Mesendoderm (in vitro differentiated cells): ENCODE measurements around the gene ALPP.
"Not testable (repeated sequence)": the region's sequence is repeated elsewhere in the genome, so short reads cannot be mapped to it uniquely, and the experiment has no call there.

Source experiments
- DNase-seq: peaks from one replicate; pipeline ENCODE4 v3.0.0; 2013
- H2AK5ac ChIP-seq: 2 replicates; pipeline ENCODE4 v1.6.1; 2013; ENCODE audit warnings: low read length, inconsistent platforms
- H2BK120ac ChIP-seq: 2 replicates; pipeline ENCODE4 v1.6.1; 2013; ENCODE audit warnings: low read depth, mild to moderate bottlenecking, low read length, moderate library complexity, mixed read lengths
- H2BK15ac ChIP-seq: replicated peaks from 2 replicates; pipeline ENCODE4 v1.6.1; 2013; ENCODE audit warnings: low read depth, mild to moderate bottlenecking, moderate library complexity
- H2BK5ac ChIP-seq: 2 replicates; pipeline ENCODE4 v1.6.1; 2013; ENCODE audit warnings: low read length, inconsistent platforms
- H3K18ac ChIP-seq: 2 replicates; pipeline ENCODE4 v1.6.1; 2013; ENCODE audit warnings: mild to moderate bottlenecking, low read length, mixed read lengths
- H3K23ac ChIP-seq: one replicate; pipeline ENCODE4 v1.6.1; 2013; ENCODE audit warnings: low read length
- H3K27ac ChIP-seq: 2 replicates; pipeline ENCODE4 v1.5.1; 2013; ENCODE audit warnings: low read depth, mild to moderate bottlenecking, inconsistent platforms, low read length, moderate library complexity
- H3K27me3 ChIP-seq: 2 replicates; pipeline ENCODE4 v1.6.1; 2013; ENCODE audit warnings: low read length, control low read depth, mild to moderate bottlenecking, inconsistent platforms; ENCODE audit not compliant: insufficient read depth, poor library complexity
- H3K36me3 ChIP-seq: 2 replicates; pipeline ENCODE4 v1.6.1; 2013; ENCODE audit warnings: low read length, inconsistent platforms; ENCODE audit not compliant: control insufficient read depth, insufficient read depth
- H3K4ac ChIP-seq: one replicate; pipeline ENCODE4 v1.6.1; 2013; ENCODE audit warnings: low read depth, mild to moderate bottlenecking, low read length, moderate library complexity
- H3K4me1 ChIP-seq: 2 replicates; pipeline ENCODE4 v1.6.1; 2013; ENCODE audit warnings: low read depth, low read length, inconsistent platforms; ENCODE audit not compliant: control insufficient read depth
- H3K4me2 ChIP-seq: 2 replicates; pipeline ENCODE4 v1.6.1; 2013; ENCODE audit warnings: low read length
- H3K4me3 ChIP-seq: 2 replicates; pipeline ENCODE4 v1.5.1; 2013; ENCODE audit warnings: mild to moderate bottlenecking, low read length
- H3K56ac ChIP-seq: one replicate; pipeline ENCODE4 v1.6.1; 2013; ENCODE audit warnings: low read length
- H3K79me1 ChIP-seq: 2 replicates; pipeline ENCODE4 v1.6.1; 2013; ENCODE audit warnings: low read length, inconsistent platforms
- H3K79me2 ChIP-seq: 2 replicates; pipeline ENCODE4 v1.6.1; 2013; ENCODE audit warnings: mild to moderate bottlenecking, low read length; ENCODE audit not compliant: control insufficient read depth, insufficient read depth
- H3K9ac ChIP-seq: 2 replicates; pipeline ENCODE4 v1.6.1; 2013; ENCODE audit warnings: low read length, inconsistent platforms
- H4K5ac ChIP-seq: one replicate; pipeline ENCODE4 v1.6.1; 2013; ENCODE audit warnings: low read length
- H4K8ac ChIP-seq: one replicate; pipeline ENCODE4 v1.6.1; 2013; ENCODE audit warnings: low read depth, mild to moderate bottlenecking, control low read depth, low read length, moderate library complexity
- WGBS: extraction: QIAGEN DNeasy Blood & Tissue Kit; methylation state at CpG from one replicate; pipeline ENCODE4 v1.1.7; 2013; ENCODE audit warnings: low lambda C conversion rate, missing lambda C conversion rate; ENCODE audit not compliant: insufficient coverage; ENCODE audit errors: extremely low coverage; 5-methylcytosine and 5-hydroxymethylcytosine counted together

Gene ALPP

DNA sequence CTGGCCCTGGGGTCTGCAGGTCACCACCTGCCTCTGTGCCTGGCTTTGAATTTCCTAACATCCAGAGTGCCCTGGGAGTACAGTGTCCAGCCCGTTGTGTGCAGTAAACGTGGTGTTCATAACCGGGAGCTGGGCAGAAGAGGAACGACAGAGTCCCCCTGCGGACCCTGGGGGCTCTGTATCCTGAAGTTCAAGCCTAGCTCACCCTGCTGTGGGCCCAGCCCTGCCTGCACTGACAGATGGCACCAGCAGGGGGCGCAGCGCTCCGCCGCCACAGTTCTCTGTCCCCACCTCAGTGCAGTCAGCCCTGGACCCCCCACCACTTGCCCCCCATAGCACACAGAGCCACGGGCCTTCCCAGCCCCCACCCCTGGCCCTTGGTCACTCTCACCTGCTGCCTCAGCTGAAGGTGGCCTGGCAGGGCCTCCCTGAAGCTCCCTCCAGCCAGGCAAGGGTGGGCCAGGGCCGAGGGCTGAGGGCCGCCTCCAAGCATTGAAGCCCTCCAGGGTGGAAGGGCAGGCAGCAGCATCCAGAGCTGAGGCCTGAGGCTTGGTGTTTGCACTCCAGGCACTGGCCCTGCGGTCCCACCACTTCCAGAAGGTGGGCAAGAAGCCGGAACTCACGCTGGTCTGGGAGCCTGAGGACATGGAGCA lies 43.2 kb upstream of the ALPP start:
- H2AK5ac ChIP-seq, H3K23ac ChIP-seq, H2BK5ac ChIP-seq, H3K27me3 ChIP-seq, H2BK120ac ChIP-seq, H3K18ac ChIP-seq, H3K79me1 ChIP-seq, H4K5ac ChIP-seq, H3K4ac ChIP-seq, H3K79me2 ChIP-seq, H2BK15ac ChIP-seq, H3K4me2 ChIP-seq, H3K56ac ChIP-seq, H3K4me3 ChIP-seq, DNase-seq, H3K36me3 ChIP-seq, H3K4me1 ChIP-seq, H3K27ac ChIP-seq, H4K8ac ChIP-seq, H3K9ac ChIP-seq: not testable (repeated sequence)
- WGBS, result no CpG with 5 or more reads among the region's 15 CpGs

DNA sequence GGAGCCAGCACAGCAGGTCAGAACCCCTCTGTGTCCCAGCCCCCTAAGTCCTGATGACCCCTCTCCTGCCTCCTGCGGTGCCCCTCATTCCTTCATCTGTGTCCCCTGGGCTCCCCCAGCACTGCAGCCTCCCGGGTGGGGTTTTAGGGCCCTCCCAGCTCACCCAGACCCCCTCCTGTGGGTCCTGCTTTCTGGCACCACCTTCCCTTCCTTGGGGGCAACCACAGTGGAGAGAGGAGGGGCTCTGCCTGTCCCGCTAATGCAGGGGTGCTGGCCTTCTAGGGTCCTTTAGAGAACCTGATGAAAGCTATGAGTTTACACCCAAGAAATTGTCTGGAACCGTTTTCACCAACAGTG lies 42.7 kb upstream of the ALPP start:
- Histone ChIP-seq H3K4ac (no peak overlapping the region), H3K56ac (no peak overlapping the region), H3K27me3 (no peaks in the 10 kb centered on the region), H4K5ac (no peak overlapping the region), H3K79me1 (no peaks in the 10 kb centered on the region), H3K27ac (no peak overlapping the region), H3K18ac (no peak overlapping the region), H3K9ac (no peak overlapping the region), H3K4me2 (no peak overlapping the region), H2BK5ac (no peak overlapping the region), H2BK15ac (no peak overlapping the region), H4K8ac (no peak overlapping the region), H3K36me3 (no peaks in the 10 kb centered on the region), H2AK5ac (no peak overlapping the region), H3K4me3 (no peak overlapping the region), H2BK120ac (no peak overlapping the region), H3K79me2 (no peaks in the 10 kb centered on the region), H3K23ac (no peak overlapping the region), H3K4me1 (no peaks in the 10 kb centered on the region)
- DNase-seq, result no peak
- WGBS, result no CpG with 5 or more reads among the region's 4 CpGs

DNA sequence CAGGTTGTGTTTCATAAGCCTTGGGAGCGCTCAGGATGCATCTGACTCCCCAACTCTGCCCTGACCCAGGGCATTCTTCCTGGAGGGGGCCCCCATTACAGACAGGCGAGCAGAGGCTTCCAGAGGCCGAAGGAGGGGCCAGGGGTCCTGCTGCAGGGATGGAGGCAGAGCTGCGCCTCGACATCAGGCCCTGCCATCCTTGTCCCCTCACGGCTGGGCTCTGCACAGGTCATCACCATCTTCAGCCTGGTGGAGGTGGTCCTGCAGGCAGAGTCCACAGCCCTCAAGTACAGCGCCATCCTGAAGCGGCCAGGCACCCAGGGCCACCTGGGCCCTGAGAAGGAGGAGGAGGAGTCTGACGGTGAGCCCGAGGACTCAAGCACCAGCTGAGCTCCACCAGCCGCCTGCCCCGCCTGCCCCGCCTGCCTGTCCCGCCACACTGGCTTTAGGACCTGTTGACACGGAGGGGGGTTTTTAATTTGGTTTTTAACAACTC lies 42.3 kb upstream of the ALPP start:
- no peak overlapping the region for H3K4me2 ChIP-seq
- no peak overlapping the region for H2BK5ac ChIP-seq
- H3K36me3 ChIP-seq, result no peaks in the 10 kb centered on the region
- no peak overlapping the region for H3K23ac ChIP-seq
- H4K5ac ChIP-seq, result no peak overlapping the region
- no CpG with 5 or more reads among the region's 15 CpGs for WGBS
- H2AK5ac ChIP-seq, result no peak overlapping the region
- no peak overlapping the region for H2BK120ac ChIP-seq
- no peak for DNase-seq
- no peak overlapping the region for H3K9ac ChIP-seq
- H3K4ac ChIP-seq, result no peak overlapping the region
- no peak overlapping the region for H3K18ac ChIP-seq
- no peak overlapping the region for H4K8ac ChIP-seq
- no peaks in the 10 kb centered on the region for H3K79me1 ChIP-seq
- H3K56ac ChIP-seq, result no peak overlapping the region
- H3K27me3 ChIP-seq, result no peaks in the 10 kb centered on the region
- H2BK15ac ChIP-seq, result no peak overlapping the region
- no peak overlapping the region for H3K27ac ChIP-seq
- H3K79me2 ChIP-seq, result no peaks in the 10 kb centered on the region
- no peak overlapping the region for H3K4me3 ChIP-seq
- no peaks in the 10 kb centered on the region for H3K4me1 ChIP-seq

DNA sequence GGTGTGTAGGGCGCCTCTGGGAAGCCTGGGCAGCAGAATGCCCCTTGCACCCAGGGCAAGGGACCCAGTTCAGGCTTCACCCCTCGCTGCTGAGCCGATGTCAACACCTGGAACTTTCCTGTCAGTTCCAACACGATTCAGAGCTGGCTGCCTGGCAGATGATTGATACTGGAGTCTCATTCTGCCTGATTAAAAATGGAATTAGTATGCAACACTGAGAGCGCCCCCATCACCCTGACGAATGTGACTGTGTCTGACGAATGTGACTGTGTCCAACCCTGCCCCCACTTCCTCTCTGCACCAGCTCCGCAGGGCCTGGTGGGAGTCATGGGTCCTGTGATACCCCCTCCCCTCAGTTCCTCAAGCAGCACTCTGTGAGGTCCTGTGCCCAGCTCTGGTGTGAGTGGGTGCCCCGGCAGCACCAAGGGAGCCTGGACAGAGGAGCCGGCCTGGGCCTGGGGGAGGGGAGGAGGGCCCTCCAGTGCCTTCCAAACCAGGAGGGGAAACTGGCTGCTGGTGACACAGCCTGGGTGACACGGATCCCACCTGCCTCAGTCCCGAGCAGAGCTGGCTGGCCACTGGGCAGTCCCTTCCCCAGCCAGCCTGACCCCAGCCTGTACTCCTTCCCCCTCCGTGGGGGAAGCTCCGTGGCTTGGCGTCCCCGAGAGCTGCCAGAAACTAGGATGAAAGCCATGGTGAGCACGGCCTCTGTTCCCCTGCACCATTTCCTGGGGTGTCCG lies 41.4 kb upstream of the ALPP start:
- no peak for DNase-seq
- no peak overlapping the region for H2BK15ac ChIP-seq
- H3K4me3 ChIP-seq, result no peak overlapping the region
- no peak overlapping the region for H3K56ac ChIP-seq
- H2BK120ac ChIP-seq, result no peak overlapping the region
- no peak overlapping the region for H3K9ac ChIP-seq
- no peak overlapping the region for H3K23ac ChIP-seq
- H3K18ac ChIP-seq, result no peak overlapping the region
- no peak overlapping the region for H2BK5ac ChIP-seq
- no peaks in the 10 kb centered on the region for H3K27me3 ChIP-seq
- H4K8ac ChIP-seq, result no peak overlapping the region
- H2AK5ac ChIP-seq, result no peak overlapping the region
- no peak overlapping the region for H3K4ac ChIP-seq
- H3K4me1 ChIP-seq, result no peaks in the 10 kb centered on the region
- no peak overlapping the region for H4K5ac ChIP-seq
- H3K79me1 ChIP-seq, result no peaks in the 10 kb centered on the region
- no CpG with 5 or more reads among the region's 18 CpGs for WGBS
- no peaks in the 10 kb centered on the region for H3K79me2 ChIP-seq
- no peaks in the 10 kb centered on the region for H3K36me3 ChIP-seq
- no peak overlapping the region for H3K27ac ChIP-seq
- H3K4me2 ChIP-seq, result no peak overlapping the region

DNA sequence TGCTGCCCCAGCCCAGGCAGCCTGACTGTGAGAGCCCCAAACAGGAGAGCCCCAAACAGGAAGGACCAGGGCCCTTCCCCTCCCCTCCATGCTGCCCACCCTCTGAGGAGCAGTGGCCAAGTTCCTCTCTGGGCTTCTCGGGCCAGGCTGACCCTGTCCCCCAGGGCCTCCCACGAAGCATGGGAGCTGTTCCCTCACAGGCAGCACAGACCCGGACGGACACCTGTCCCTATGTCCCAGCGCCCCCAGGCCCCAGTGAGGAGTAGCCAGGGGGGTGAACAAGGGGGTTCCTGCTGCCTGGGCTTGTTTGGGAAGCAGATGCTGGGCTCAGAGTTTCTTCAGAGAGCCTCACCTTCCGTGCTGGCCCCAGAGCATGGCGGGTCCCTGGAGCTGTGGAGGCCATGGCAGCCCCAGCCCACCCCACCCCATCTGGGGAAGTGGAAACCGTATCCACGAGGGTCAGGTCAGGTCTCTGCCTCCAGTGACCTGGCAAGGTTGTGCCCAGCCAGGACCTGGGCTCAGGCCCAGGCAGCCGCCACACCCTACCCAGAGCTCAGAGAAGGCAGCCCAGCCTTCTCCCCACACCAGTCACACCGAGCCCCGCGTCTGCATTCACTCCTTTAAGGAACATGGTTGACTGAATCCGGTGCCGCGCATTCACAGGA lies 40.3 kb upstream of the ALPP start:
- H3K9ac ChIP-seq, H4K5ac ChIP-seq, H3K56ac ChIP-seq, DNase-seq, H2BK15ac ChIP-seq, H2BK5ac ChIP-seq, H3K18ac ChIP-seq, H3K79me1 ChIP-seq, H3K27ac ChIP-seq, H4K8ac ChIP-seq, H3K23ac ChIP-seq, H3K27me3 ChIP-seq, H3K4ac ChIP-seq, H3K79me2 ChIP-seq, H2BK120ac ChIP-seq, H3K4me2 ChIP-seq, H3K36me3 ChIP-seq, H3K4me3 ChIP-seq, H2AK5ac ChIP-seq, H3K4me1 ChIP-seq: not testable (repeated sequence)
- no CpG with 5 or more reads among the region's 16 CpGs for WGBS
